Stimulated activated CD4-positive, alpha-beta T cell treated with anti-CD3 and anti-CD28 coated beads, Interleukin-15, amount 100 ng/mL, for 24 hours (primary cell): ENCODE data around the gene STAT5A.
"Not testable (repeated sequence)": the region's sequence is repeated elsewhere in the genome, so short reads cannot be mapped to it uniquely, and the experiment has no call there.

Source experiments
- DNase-seq: peaks from one replicate; pipeline ENCODE4 v3.0.0-alpha.2; 2020

STAT5A gene

GRCh38 chr17:42309986-42310786 lies 21.9 kb downstream of the STAT5A start:
- DNase-seq: no peak

DNA sequence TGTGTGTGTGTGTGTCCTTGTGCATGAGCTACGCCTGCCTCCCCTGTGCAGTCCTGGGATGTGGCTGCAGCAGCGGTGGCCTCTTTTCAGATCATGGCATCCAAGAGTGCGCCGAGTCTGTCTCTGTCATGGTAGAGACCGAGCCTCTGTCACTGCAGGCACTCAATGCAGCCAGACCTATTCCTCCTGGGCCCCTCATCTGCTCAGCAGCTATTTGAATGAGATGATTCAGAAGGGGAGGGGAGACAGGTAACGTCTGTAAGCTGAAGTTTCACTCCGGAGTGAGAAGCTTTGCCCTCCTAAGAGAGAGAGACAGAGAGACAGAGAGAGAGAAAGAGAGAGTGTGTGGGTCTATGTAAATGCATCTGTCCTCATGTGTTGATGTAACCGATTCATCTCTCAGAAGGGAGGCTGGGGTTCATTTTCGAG lies 22.5 kb downstream of the STAT5A start:
- DNase-seq: peak; percentile 54

- peak; percentile 51 for DNase-seq
These were observed 23.1 kb downstream of the STAT5A start for GRCh38 chr17:42311240-42312034.

GRCh38 chr17:42312035-42312284 lies 23.7 kb downstream of the STAT5A start:
- no peak for DNase-seq

DNA sequence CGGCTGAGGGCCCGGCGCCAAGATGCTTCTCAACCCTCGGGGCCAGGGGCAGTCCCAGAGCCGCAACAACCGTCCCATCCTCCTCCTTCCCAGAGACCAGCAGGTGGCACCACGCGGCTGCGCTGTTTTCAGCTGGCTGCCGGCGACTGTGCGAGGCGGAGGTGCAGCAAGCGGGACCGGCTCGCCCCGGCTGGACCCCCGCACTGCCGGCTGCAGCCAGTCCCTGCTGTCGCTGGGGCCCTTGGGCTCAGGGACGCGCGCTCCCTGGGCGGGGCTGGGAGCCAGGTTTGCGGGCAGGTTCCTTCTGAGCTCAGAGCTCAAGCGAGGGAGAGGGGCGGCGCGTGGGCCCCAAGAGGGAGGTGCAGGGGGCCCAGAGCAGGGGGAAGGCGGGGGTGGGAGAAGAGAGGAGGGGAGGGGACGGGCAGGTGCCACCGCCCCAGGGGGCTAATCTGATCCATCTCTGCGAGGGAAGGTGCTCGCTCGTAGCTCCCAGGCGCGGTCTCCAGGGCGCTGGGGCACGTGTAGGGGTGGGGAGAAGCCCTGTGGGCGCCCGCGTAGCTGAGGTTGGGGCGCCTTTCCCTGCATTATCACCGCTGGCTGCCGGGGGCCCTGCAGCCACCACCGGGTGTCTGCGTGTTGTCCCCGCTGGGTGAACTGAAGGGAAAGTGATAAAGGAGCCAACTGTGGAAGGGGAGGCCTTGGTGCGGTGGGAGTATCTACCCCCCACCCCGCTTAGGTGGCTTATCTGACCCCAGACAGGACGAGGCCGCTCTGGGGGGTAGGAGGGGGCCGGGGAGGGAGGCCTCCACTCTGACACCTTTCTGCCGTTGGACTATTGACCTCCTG lies 24.2 kb downstream of the STAT5A start:
- peak; percentile 89 for DNase-seq

DNA sequence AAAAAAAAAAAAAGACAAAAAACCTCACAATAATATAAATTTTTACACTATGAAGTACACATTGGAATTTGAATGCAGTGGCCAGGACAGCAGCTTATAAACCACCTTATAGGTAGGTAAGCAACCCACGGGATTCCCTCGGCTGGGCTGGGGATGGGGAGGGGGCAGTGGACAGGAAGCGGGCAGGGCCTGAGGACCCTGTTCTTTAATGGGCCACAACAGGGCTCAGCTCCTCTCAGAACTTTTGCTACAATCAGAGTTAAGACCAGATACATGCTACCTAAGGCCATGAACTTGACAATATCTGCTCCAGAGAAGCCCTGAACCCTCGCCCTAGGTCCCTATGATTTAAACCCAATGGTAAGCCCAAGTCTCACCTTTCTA lies 25.1 kb downstream of the STAT5A start:
- no peak for DNase-seq

GRCh38 chr17:42313773-42314566 lies 25.7 kb downstream of the STAT5A start:
- peak; percentile 49 for DNase-seq

DNA sequence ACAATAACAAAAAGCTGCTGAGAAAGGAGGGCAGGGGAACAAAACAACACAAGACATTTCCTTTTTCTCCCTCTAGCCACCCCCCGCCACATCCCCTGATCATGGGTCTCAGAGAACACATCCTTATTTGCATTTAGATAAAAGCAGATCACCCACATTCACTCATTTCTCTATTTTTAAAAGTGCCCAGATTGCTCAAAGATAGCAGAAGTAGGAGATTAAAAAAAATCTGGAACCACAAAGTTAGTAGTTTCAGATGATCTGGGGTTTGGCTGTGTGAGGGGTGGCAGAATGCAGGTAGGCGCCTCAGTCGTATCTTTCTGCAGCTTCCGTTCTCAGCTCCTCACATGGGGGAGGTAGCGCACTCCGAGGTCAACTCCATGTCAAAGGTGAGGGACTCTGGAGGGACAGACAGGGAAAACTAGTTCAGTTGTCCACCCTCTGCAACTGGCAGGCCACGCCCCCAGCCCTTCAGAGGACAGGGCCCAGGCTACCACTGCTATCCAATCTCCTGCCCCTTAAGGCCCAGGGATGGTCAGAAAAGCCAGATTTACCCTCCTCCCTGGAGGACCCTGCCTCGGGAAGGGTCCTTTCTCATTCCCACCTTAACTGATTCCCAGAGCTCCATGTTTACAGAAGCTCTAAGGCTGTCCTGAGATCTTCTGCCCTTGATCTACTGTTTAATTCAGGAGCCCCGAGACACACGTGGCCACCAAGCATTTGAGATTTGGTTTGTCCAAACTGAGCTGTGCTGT lies 27.3 kb downstream of the STAT5A start:
- DNase-seq: no peak

- no peak for DNase-seq
These were observed 28.5 kb downstream of the STAT5A start for GRCh38 chr17:42316755-42317154.

DNA sequence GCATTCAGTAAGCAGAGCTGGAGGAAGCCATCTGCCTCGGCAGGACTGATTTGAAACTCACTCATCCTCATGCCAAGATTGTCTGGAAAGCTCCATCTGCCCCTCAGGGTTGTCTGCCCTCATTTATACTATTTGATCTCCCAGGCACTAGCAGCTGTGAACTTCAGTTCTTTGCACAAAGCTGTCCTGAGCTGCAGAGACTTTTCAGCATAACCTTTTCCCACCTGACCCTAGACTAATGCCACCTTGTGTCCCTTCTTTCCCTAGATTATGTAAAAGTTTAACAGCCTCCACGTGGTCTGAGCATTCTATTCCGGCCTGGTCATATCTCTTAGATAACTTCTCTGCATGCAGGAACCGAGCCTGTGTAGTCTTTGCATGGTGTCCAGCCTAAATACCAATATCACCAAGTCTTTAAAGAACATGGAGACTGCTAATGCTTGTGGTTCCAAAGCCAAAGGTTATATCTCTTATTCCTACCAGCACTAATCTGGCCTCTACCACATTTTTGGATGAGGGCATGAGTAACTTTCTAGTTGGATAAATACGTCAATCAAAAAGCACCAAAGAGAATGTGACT lies 29.1 kb downstream of the STAT5A start:
- no peak for DNase-seq

- DNase-seq: not testable (repeated sequence)
These were observed 29.7 kb downstream of the STAT5A start for GRCh38 chr17:42317967-42318366.

- no peak for DNase-seq
These were observed 33.3 kb downstream of the STAT5A start for GRCh38 chr17:42321555-42321954.

- DNase-seq: peak; percentile 97
These were observed 34.3 kb downstream of the STAT5A start for GRCh38 chr17:42322382-42323267.

- no peak for DNase-seq
These were observed 35.0 kb downstream of the STAT5A start for GRCh38 chr17:42323268-42323773.

DNA sequence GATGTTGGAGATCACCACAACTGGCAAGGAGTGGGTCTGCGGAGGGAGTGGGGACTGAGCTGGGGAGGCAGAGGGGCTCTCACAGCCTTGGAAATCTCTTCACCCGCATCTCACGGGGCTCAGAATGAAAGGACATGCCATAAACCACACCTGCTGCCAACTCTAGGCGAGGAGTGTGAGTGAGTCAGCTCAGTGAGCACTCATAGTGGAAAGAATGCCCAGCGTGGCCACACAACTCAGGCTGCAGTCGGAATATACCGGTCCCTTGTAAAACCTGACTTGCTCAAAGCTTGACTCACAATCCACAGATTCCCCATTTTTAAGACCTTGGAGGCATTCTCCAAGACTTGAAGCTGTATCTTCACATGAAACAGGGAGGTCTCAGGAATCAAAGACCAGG lies 36.7 kb downstream of the STAT5A start:
- DNase-seq: no peak

DNA sequence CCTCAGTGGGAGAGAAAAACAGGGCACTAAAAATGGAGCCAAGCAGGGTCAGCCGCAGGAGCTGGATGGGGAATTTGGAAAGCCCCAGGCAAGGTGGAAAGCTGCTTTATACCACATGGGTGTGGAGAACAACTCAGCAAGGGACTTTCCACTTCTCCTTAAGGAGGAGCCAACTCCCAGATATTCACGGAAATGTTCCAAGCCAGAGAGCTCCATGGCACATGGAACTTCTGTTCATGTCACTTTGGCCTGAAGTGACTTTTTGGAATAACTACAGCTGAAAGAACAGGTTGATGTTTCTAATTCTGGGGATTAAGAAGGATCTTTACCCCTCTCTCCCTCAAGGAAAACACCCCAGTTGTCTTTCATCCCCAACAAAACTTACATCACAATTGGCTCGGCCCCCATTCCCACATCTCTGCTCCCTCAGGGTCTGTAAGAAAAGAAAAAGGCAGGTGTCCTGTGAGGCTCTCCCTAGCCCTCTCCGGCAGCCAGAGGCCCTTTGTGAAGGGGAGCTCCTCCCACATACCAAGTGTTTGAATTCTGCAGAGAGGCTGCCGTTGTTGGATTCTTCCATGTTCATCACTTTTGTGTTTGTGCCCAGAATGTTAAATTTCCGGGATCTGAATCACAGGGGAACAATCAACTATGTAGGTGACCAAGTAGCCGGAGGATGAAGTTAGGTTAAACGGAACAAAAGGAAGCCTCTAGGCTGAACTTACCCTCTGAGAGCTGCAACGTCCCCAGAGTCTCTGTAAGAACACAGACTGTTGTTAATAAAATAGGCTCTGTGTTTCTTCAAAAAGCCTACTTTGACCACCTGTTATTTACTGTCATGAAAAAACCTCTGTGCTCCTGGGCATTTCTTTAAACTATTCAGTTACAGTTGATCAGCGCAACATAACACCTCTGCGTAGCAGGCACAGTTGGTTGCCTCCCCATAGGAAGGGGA lies 41.0 kb downstream of the STAT5A start:
- DNase-seq: no peak

- DNase-seq: peak; percentile 56
These were observed 44.8 kb downstream of the STAT5A start for GRCh38 chr17:42333053-42333452.

DNA sequence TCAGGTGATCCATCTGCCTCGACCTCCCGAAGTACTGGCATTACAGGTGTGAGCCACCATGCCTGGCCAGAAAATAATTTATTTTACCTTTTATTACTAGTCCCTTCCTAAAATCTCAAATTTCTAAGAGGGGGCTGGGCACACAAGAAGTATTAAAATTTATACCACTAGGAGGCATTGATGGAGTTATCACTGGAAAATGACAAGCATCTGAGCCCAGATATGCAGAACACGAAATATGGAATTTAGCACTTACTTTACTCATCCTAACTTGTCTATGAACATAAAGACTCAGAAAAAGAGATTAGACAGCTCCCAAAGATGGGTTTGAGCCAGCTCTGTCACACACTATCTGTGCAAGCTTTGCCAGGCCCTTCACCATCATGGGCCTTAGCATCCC lies 46.4 kb downstream of the STAT5A start:
- no peak for DNase-seq

DNA sequence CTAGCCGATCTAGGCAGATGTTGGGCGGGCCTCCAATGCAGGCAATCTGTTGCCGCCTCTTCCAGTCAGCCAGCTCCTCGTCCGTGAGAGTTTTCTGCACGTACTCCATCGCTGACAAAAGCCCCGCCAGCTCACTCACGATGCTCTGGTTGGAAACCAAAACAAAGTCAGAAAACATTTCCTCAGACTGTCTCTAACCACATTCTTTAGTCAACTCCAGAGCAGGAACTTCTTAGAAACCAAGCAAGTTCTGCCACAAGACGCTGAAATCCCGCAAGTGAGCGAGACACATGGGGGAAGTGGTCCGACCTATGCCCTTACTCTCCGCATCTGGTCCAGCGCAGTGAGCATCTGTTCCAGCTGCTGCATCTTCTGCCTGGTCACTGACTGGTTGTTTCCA lies 49.1 kb downstream of the STAT5A start:
- DNase-seq: peak; percentile 87
